HL-60 (cell line): ENCODE data around the gene PPP2R5E.
A peak's percentile ranks its signal among the peaks of the same experiment; 100 is the strongest.
"Not testable (repeated sequence)": the region's sequence is repeated elsewhere in the genome, so short reads cannot be mapped to it uniquely, and the experiment has no call there.

Experiments used
- DNase-seq, 2 experiments: peaks; one replicate each; pipeline ENCODE4 v3.0.0-alpha.2; 2010 to 2020; ENCODE audit warnings: low read depth in 1 of 2, low spot score in 1 of 2
- H3K27ac ChIP-seq: fragments of 250-450 bp; sonication (Bioruptor Pico); replicated peaks from 2 replicates; pipeline ENCODE4 v1.5.1; 2020; ENCODE audit warnings: mild to moderate bottlenecking, moderate library complexity
- H3K27me3 ChIP-seq: fragments of 250-450 bp; sonication (Bioruptor Pico); 2 replicates; pipeline ENCODE4 v1.5.1; 2021; ENCODE audit warnings: mild to moderate bottlenecking, moderate library complexity; ENCODE audit not compliant: insufficient read depth, poor library complexity, severe bottlenecking
- H3K4me3 ChIP-seq: replicated peaks from 2 replicates; pipeline ENCODE4 v1.5.1; 2011; ENCODE audit warnings: mild to moderate bottlenecking, control low read depth, low read length; ENCODE audit not compliant: insufficient read depth
- CTCF ChIP-seq: IDR thresholded peaks from one replicate; pipeline ENCODE4 v1.5.1; 2011; ENCODE audit warnings: low read length, control low read depth, inconsistent platforms; ENCODE audit not compliant: insufficient read depth
- GABPA ChIP-seq: IDR thresholded peaks from 2 replicates; pipeline ENCODE4 v1.6.1; 2012; ENCODE audit warnings: low read depth
- POLR2AphosphoS5 ChIP-seq: IDR thresholded peaks from 2 replicates; pipeline ENCODE4 v1.6.1; 2012; ENCODE audit warnings: low read depth
- REST ChIP-seq: IDR thresholded peaks from 2 replicates; pipeline ENCODE4 v1.6.1; 2012; ENCODE audit warnings: low read depth; ENCODE audit not compliant: insufficient replicate concordance
- SPI1 ChIP-seq: IDR thresholded peaks from 2 replicates; pipeline ENCODE4 v1.6.1; 2012; ENCODE audit warnings: low read depth, mild to moderate bottlenecking, borderline replicate concordance
- long read RNA-seq: library from polyadenylated mRNA; unstranded; transcript quantifications from one replicate; pipeline ENCODE4 v2.0.0, GENCODE V29; 2020

Gene PPP2R5E
- long read RNA-seq, full-length matches to known transcripts: 15 of 54 reads
- long read RNA-seq, partial matches to known transcripts: 23 of 54 reads
- long read RNA-seq, other reads (novel, unspliced or antisense): 16 of 54 reads

GRCh38 chr14:63543000-63543825 is at the start of gene PPP2R5E:
Gene PPP2R5E (minus strand): TSS chr14:63543377. CDS start chr14:63539685, 3,692 bp downstream.
- Histone ChIP-seq H3K27me3 (no peaks in the 10 kb centered on the region), H3K27ac (peak within 1 kb of the TSS; percentile 79), H3K4me3 (peak within 1 kb of the TSS; percentile 93)
- DNase-seq: peak; percentile 93 to 99
- TF ChIP-seq CTCF: no peak
- peak; percentile 80 for TF ChIP-seq GABPA
- peak; percentile 83 for TF ChIP-seq POLR2AphosphoS5
- peak; percentile 20 for TF ChIP-seq REST
- TF ChIP-seq SPI1: no peak; the same call in 1 of the 2 replicates

- H3K27me3 ChIP-seq, H3K27ac ChIP-seq, DNase-seq, H3K4me3 ChIP-seq: not testable (repeated sequence)
These were observed 39.9 kb upstream of the PPP2R5E start for GRCh38 chr14:63583046-63583445.

- Histone ChIP-seq H3K27ac (no peak overlapping the region), H3K4me3 (no peak overlapping the region), H3K27me3 (no peaks in the 10 kb centered on the region)
- TF ChIP-seq GABPA: no peak
- no peak for DNase-seq
These were observed 38.3 kb upstream of the PPP2R5E start for GRCh38 chr14:63581491-63581890.

- no peak overlapping the region for H3K4me3 ChIP-seq
- no peak for DNase-seq
- no peak overlapping the region for H3K27ac ChIP-seq
- no peak for TF ChIP-seq CTCF
- no peak for TF ChIP-seq POLR2AphosphoS5
- TF ChIP-seq REST: no peak
- no peak for TF ChIP-seq SPI1
- TF ChIP-seq GABPA: no peak
- H3K27me3 ChIP-seq: no peaks in the 10 kb centered on the region
These were observed 35.1 kb upstream of the PPP2R5E start for GRCh38 chr14:63578300-63578699.

- H3K4me3 ChIP-seq: no peak overlapping the region
- H3K27me3 ChIP-seq: no peaks in the 10 kb centered on the region
- no peak for DNase-seq
- no peak for TF ChIP-seq CTCF
- no peak for TF ChIP-seq GABPA
- TF ChIP-seq POLR2AphosphoS5: no peak
- no peak for TF ChIP-seq REST
- no peak for TF ChIP-seq SPI1
- H3K27ac ChIP-seq: no peak overlapping the region
These were observed 30.4 kb upstream of the PPP2R5E start for GRCh38 chr14:63573581-63573980.
